ENCODE results near the gene QRICH1.

The QRICH1 gene

GRCh38 chr3:48997714-48998637 lies 95.9 kb downstream of the QRICH1 start:
- Histone ChIP-seq H4K8ac (ENCODE audit: low read length) (no peak overlapping the region), H3K79me1 (replicated peaks; ENCODE audit: low read length, poor library complexity, severe bottlenecking) (peaks cover 24% of the 10 kb centered on the region), H2AFZ (ENCODE audit: low read depth, low read length) (no peak overlapping the region), H3K18ac (ENCODE audit: low read depth in 1 of 2, low read length in 2 of 2) (no peak overlapping the region), H4K91ac (ENCODE audit: low read length) (no peak overlapping the region), H3K36me3 (ENCODE audit: control insufficient read depth in 1 of 2, insufficient read depth in 2 of 2, low read depth in 1 of 2, low read length in 2 of 2) (peaks cover 16 to 33% of the 10 kb centered on the region in 2 experiments), H3K4me1 (ENCODE audit: control insufficient read depth, insufficient read depth, low read depth, low read length) (peaks cover 10% of the 10 kb centered on the region), H2BK5ac (ENCODE audit: low read depth, low read length, poor library complexity, severe bottlenecking) (no peak overlapping the region), H2BK15ac (ENCODE audit: low read depth, poor library complexity, severe bottlenecking) (no peak overlapping the region), H3K9me3 (ENCODE audit: control insufficient read depth, low read length) (no peaks in the 10 kb centered on the region), H3K27ac (ENCODE audit: low read length, poor library complexity, severe bottlenecking) (no peak overlapping the region), H3K4me3 (ENCODE audit: insufficient read depth in 1 of 2, low read depth in 1 of 2, low read length in 2 of 2) (no peak overlapping the region), H2BK120ac (ENCODE audit: low read depth, low read length) (no peak overlapping the region), H3K27me3 (ENCODE audit: control insufficient read depth in 1 of 2, insufficient read depth in 1 of 2, low read length in 2 of 2) (no peaks in the 10 kb centered on the region), H2AK5ac (ENCODE audit: low read length, severe bottlenecking) (no peak overlapping the region), H3K14ac (ENCODE audit: low read length in 2 of 2) (no peak overlapping the region), H3K23ac (ENCODE audit: low read length in 2 of 2) (no peak overlapping the region), H3K9ac (ENCODE audit: low read length) (no peak overlapping the region), H2BK12ac (ENCODE audit: low read length in 2 of 2) (no peak overlapping the region), H3K4me2 (ENCODE audit: low read length, poor library complexity, severe bottlenecking) (no peak overlapping the region), H3K4ac (ENCODE audit: low read depth in 1 of 2, low read length in 2 of 2) (no peak overlapping the region)
- 90% methylated on average over 19 of the region's 20 CpGs for WGBS
- DNase-seq, result no peak

GRCh38 chr3:48997102-48997635 lies 96.7 kb downstream of the QRICH1 start:
- Histone ChIP-seq H3K9me3 (ENCODE audit: control insufficient read depth, low read length) (no peaks in the 10 kb centered on the region), H3K9ac (ENCODE audit: low read length) (no peak overlapping the region), H2BK5ac (ENCODE audit: low read depth, low read length, poor library complexity, severe bottlenecking) (no peak overlapping the region), H3K27me3 (ENCODE audit: control insufficient read depth in 1 of 2, insufficient read depth in 1 of 2, low read length in 2 of 2) (no peaks in the 10 kb centered on the region), H4K8ac (ENCODE audit: low read length) (no peak overlapping the region), H3K4me3 (ENCODE audit: insufficient read depth in 1 of 2, low read depth in 1 of 2, low read length in 2 of 2) (no peak overlapping the region), H3K14ac (ENCODE audit: low read length in 2 of 2) (no peak overlapping the region), H4K91ac (ENCODE audit: low read length) (no peak overlapping the region), H3K27ac (ENCODE audit: low read length, poor library complexity, severe bottlenecking) (no peak overlapping the region), H3K36me3 (ENCODE audit: control insufficient read depth in 1 of 2, insufficient read depth in 2 of 2, low read depth in 1 of 2, low read length in 2 of 2) (peaks cover 16 to 31% of the 10 kb centered on the region in 2 experiments), H3K4ac (ENCODE audit: low read depth in 1 of 2, low read length in 2 of 2) (no peak overlapping the region), H3K79me1 (replicated peaks; ENCODE audit: low read length, poor library complexity, severe bottlenecking) (peaks cover 26% of the 10 kb centered on the region), H3K23ac (ENCODE audit: low read length in 2 of 2) (no peak overlapping the region), H2AFZ (ENCODE audit: low read depth, low read length) (no peak overlapping the region), H3K4me1 (ENCODE audit: control insufficient read depth, insufficient read depth, low read depth, low read length) (peaks cover 10% of the 10 kb centered on the region), H3K18ac (ENCODE audit: low read depth in 1 of 2, low read length in 2 of 2) (no peak overlapping the region), H3K4me2 (ENCODE audit: low read length, poor library complexity, severe bottlenecking) (no peak overlapping the region), H2BK15ac (ENCODE audit: low read depth, poor library complexity, severe bottlenecking) (no peak overlapping the region), H2AK5ac (ENCODE audit: low read length, severe bottlenecking) (no peak overlapping the region), H2BK120ac (ENCODE audit: low read depth, low read length) (no peak overlapping the region), H2BK12ac (ENCODE audit: low read length in 2 of 2) (no peak overlapping the region)
- 91% methylated on average over 8 of the region's 8 CpGs for WGBS
- DNase-seq, result no peak

- H4K91ac ChIP-seq (ENCODE audit: low read length), result no peak overlapping the region
- no peak overlapping the region for H2AFZ ChIP-seq (ENCODE audit: low read depth, low read length)
- H4K8ac ChIP-seq (ENCODE audit: low read length), result no peak overlapping the region
- no peak overlapping the region for H3K4ac ChIP-seq (ENCODE audit: low read depth in 1 of 2, low read length in 2 of 2)
- H2BK12ac ChIP-seq (ENCODE audit: low read length in 2 of 2), result no peak overlapping the region
- no peak overlapping the region for H2BK120ac ChIP-seq (ENCODE audit: low read depth, low read length)
- DNase-seq, result no peak
- peaks cover 28% of the 10 kb centered on the region for H3K79me1 ChIP-seq (replicated peaks; ENCODE audit: low read length, poor library complexity, severe bottlenecking)
- no peak overlapping the region for H3K4me3 ChIP-seq (ENCODE audit: insufficient read depth in 1 of 2, low read depth in 1 of 2, low read length in 2 of 2)
- WGBS, result 98% methylated on average over 8 of the region's 8 CpGs
- H3K9me3 ChIP-seq (ENCODE audit: control insufficient read depth, low read length), result no peaks in the 10 kb centered on the region
- H3K4me1 ChIP-seq (ENCODE audit: control insufficient read depth, insufficient read depth, low read depth, low read length), result peaks cover 12% of the 10 kb centered on the region
- H3K14ac ChIP-seq (ENCODE audit: low read length in 2 of 2), result no peak overlapping the region
- H3K27me3 ChIP-seq (ENCODE audit: control insufficient read depth in 1 of 2, insufficient read depth in 1 of 2, low read length in 2 of 2), result no peaks in the 10 kb centered on the region
- H3K9ac ChIP-seq (ENCODE audit: low read length), result no peak overlapping the region
- H3K4me2 ChIP-seq (ENCODE audit: low read length, poor library complexity, severe bottlenecking), result no peak overlapping the region
- H2BK5ac ChIP-seq (ENCODE audit: low read depth, low read length, poor library complexity, severe bottlenecking), result no peak overlapping the region
- peaks cover 16 to 26% of the 10 kb centered on the region in 2 experiments for H3K36me3 ChIP-seq (ENCODE audit: control insufficient read depth in 1 of 2, insufficient read depth in 2 of 2, low read depth in 1 of 2, low read length in 2 of 2)
- H2AK5ac ChIP-seq (ENCODE audit: low read length, severe bottlenecking), result no peak overlapping the region
- H3K23ac ChIP-seq (ENCODE audit: low read length in 2 of 2), result no peak overlapping the region
- no peak overlapping the region for H2BK15ac ChIP-seq (ENCODE audit: low read depth, poor library complexity, severe bottlenecking)
- no peak overlapping the region for H3K18ac ChIP-seq (ENCODE audit: low read depth in 1 of 2, low read length in 2 of 2)
- no peak overlapping the region for H3K27ac ChIP-seq (ENCODE audit: low read length, poor library complexity, severe bottlenecking)
Observed at GRCh38 chr3:48996640-48997039, 97.2 kb downstream of the QRICH1 start.

GRCh38 chr3:48993834-48994233 lies 100.0 kb downstream of the QRICH1 start:
- H2BK120ac ChIP-seq (ENCODE audit: low read depth, low read length), result no peak overlapping the region
- H3K79me1 ChIP-seq (replicated peaks; ENCODE audit: low read length, poor library complexity, severe bottlenecking), result peaks cover 40% of the 10 kb centered on the region
- H3K14ac ChIP-seq (ENCODE audit: low read length in 2 of 2), result no peak overlapping the region
- no peaks in the 10 kb centered on the region for H3K27me3 ChIP-seq (ENCODE audit: control insufficient read depth in 1 of 2, insufficient read depth in 1 of 2, low read length in 2 of 2)
- DNase-seq, result no peak
- no peak overlapping the region for H2AFZ ChIP-seq (ENCODE audit: low read depth, low read length)
- no peaks in the 10 kb centered on the region for H3K9me3 ChIP-seq (ENCODE audit: control insufficient read depth, low read length)
- no peak overlapping the region for H3K27ac ChIP-seq (ENCODE audit: low read length, poor library complexity, severe bottlenecking)
- H3K4me3 ChIP-seq (ENCODE audit: insufficient read depth in 1 of 2, low read depth in 1 of 2, low read length in 2 of 2), result no peak overlapping the region
- H3K18ac ChIP-seq (ENCODE audit: low read depth in 1 of 2, low read length in 2 of 2), result no peak overlapping the region
- no peak overlapping the region for H3K23ac ChIP-seq (ENCODE audit: low read length in 2 of 2)
- H3K4me2 ChIP-seq (ENCODE audit: low read length, poor library complexity, severe bottlenecking), result no peak overlapping the region
- H2BK15ac ChIP-seq (ENCODE audit: low read depth, poor library complexity, severe bottlenecking), result no peak overlapping the region
- no peak overlapping the region for H2BK5ac ChIP-seq (ENCODE audit: low read depth, low read length, poor library complexity, severe bottlenecking)
- H3K4ac ChIP-seq (ENCODE audit: low read depth in 1 of 2, low read length in 2 of 2), result no peak overlapping the region
- peaks cover 16 to 25% of the 10 kb centered on the region in 2 experiments for H3K36me3 ChIP-seq (ENCODE audit: control insufficient read depth in 1 of 2, insufficient read depth in 2 of 2, low read depth in 1 of 2, low read length in 2 of 2)
- H3K4me1 ChIP-seq (ENCODE audit: control insufficient read depth, insufficient read depth, low read depth, low read length), result peaks cover 26% of the 10 kb centered on the region
- H3K9ac ChIP-seq (ENCODE audit: low read length), result no peak overlapping the region
- H4K91ac ChIP-seq (ENCODE audit: low read length), result no peak overlapping the region
- H2BK12ac ChIP-seq (ENCODE audit: low read length in 2 of 2), result no peak overlapping the region
- no peak overlapping the region for H4K8ac ChIP-seq (ENCODE audit: low read length)
- no peak overlapping the region for H2AK5ac ChIP-seq (ENCODE audit: low read length, severe bottlenecking)

Measured in mesenchymal stem cell (in vitro differentiated cells and primary cell).